Gastrocnemius medialis (tissue), 4 donors: ENCODE measurements around the gene NUP188.

Source experiments
- CTCF ChIP-seq, 5 experiments: fragments of 450-650 bp in 3 of 5; fragments of 200-600 bp in 2 of 5; sonication (generic) in 2 of 5; IDR thresholded peaks in 4 of 5; conservative IDR thresholded peaks in 1 of 5; 1 replicate in 4 of 5; 2 replicates in 1 of 5; pipeline ENCODE4 v1.5.1; 2016 to 2019; ENCODE audit warnings: antibody characterized with exemption in 5 of 5, mild to moderate bottlenecking in 3 of 5, moderate library complexity in 3 of 5
- POLR2A ChIP-seq, 2 donors: fragments of 450-650 bp; IDR thresholded peaks; one replicate each; pipeline ENCODE4 v1.6.1; 2017; ENCODE audit warnings: antibody characterized with exemption in 2 of 2, mild to moderate bottlenecking in 2 of 2, moderate library complexity in 2 of 2

DNA sequence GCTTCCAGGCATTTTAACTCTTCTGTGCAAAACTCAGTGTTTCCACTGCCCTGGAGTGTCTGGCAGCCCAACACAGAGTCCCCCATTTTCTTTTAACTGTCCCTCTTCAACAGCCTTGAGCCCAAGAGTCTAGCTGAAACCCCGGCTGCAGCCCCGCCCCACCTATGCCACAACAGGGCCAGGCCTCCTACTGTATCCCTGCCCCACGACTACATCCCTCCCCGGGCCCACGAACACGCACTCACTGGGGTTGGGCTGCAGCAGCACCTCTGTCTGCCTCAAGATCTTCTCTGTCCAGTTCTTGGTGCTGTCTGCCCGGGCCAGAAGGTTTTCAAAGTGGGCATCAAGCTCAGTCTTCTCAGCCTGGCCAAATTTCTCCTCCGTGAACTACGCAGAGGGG, 74.5 kb downstream of the NUP188 start:
- TF ChIP-seq CTCF (IDR thresholded peaks at IDR 0.05 in 4 of 5, conservative IDR thresholded peaks at IDR 0.05 in 1 of 5) (no peak), POLR2A (IDR thresholded peaks at IDR 0.05) (no peak)
